Ovary (tissue), 3 donors: ENCODE measurements around the gene TDRD3.

Experiments used
- CTCF ChIP-seq, 3 donors: fragments of 450-650 bp in 2 of 3; fragments of 200-600 bp in 1 of 3; IDR thresholded peaks; one replicate each; pipeline versions ENCODE4 v1.5.1 to v1.8.0; 2016 to 2022; ENCODE audit warnings: antibody characterized with exemption in 3 of 3, mild to moderate bottlenecking in 1 of 3
- EP300 ChIP-seq: sonication (generic); formaldehyde crosslinking; IDR thresholded peaks from one replicate; pipeline ENCODE4 v1.6.1; 2017; ENCODE audit warnings: antibody characterized with exemption
- POLR2A ChIP-seq: fragments of 450-650 bp; IDR thresholded peaks from one replicate; pipeline ENCODE4 v1.6.1; 2017; ENCODE audit warnings: antibody characterized with exemption, mild to moderate bottlenecking, moderate library complexity
- donor health status: DM: no; HTN: no; CAD: no.

GRCh38 chr13:60538566-60538965 lies 141.5 kb downstream of the TDRD3 start:
- TF ChIP-seq CTCF (IDR thresholded peaks at IDR 0.05) (no peak), POLR2A (no peak), EP300 (no peak)
